ENCODE data around the gene CCDC57.

DNA sequence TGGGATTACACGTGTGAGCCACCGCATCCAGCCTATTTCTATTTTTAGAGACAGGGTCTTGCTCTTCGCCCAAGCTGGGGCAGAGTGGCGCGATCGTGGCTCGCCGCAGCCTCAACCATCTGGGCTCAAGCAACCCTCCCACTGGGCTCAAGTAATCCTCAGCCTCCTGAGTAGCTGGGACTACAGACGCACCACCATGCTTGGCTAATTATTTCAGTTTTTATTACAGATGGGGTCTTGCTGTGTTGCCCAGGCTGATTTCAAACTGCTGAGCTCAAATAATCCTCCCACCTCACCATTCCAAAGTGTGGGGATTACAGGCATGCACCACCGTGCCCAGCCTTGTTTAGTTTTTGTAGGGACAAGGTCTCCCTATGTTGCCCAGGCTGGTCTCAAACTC lies 53.8 kb downstream of the CCDC57 start:
- TF ChIP-seq CTCF (IDR thresholded peaks at IDR 0.05) (no peak), EZH2 (IDR thresholded peaks at IDR 0.05) (no peak)
